OCI-LY7 (cell line): ENCODE data around the gene LPP. TPM values are rescaled to one million over a fixed set of nuclear protein-coding genes. Genes with fewer than 3 reads are reported as not detected.

Source experiments
- BruUV-seq: library from RNA; stranded (reverse); fragments of 400-500 nt; replicated peaks from 2 replicates; lab custom pipeline; 2021; lab: Mats Ljungman, UMichigan
- CTCF ChIA-PET: fragments of 300-600 bp; sonication (Branson Sonifier 250); formaldehyde crosslinking; loops from one replicate; lab custom pipeline; 2022; ENCODE audit warnings: antibody characterized with exemption; ENCODE audit not compliant: unreplicated experiment; lab: Charles Lee
- POLR2A ChIA-PET: fragments of 300-600 bp; sonication (Branson Sonifier 250); formaldehyde crosslinking; loops from one replicate; lab custom pipeline; 2022; ENCODE audit warnings: antibody characterized with exemption; lab: Charles Lee
- DNase-seq: peaks from one replicate; pipeline ENCODE4 v3.0.0-alpha.2; 2015; ENCODE audit warnings: low spot score
- H2AFZ ChIP-seq: fragments of 200-600 bp; sonication (generic), shearing (Covaris generic); 2 replicates; pipeline ENCODE4 v1.6.1; 2014; ENCODE audit warnings: mild to moderate bottlenecking, antibody characterized with exemption, low read length, moderate library complexity
- H3K27ac ChIP-seq: fragments of 200-600 bp; sonication (generic); 2 replicates; pipeline ENCODE4 v1.5.1; 2014; ENCODE audit warnings: mixed run types, low read depth, mild to moderate bottlenecking, moderate library complexity, low read length, inconsistent platforms; ENCODE audit not compliant: poor library complexity, severe bottlenecking
- H3K36me3 ChIP-seq: fragments of 200-600 bp; sonication (generic); 2 replicates; pipeline ENCODE4 v1.6.1; 2014; ENCODE audit warnings: mild to moderate bottlenecking, antibody characterized with exemption, low read length, moderate library complexity, mixed read lengths; ENCODE audit not compliant: insufficient read depth
- H3K4me1 ChIP-seq: fragments of 200-600 bp; sonication (generic); 2 replicates; pipeline ENCODE4 v1.5.1; 2014; ENCODE audit warnings: mild to moderate bottlenecking, low read length; ENCODE audit not compliant: insufficient read depth, poor library complexity, severe bottlenecking
- H3K4me2 ChIP-seq: fragments of 200-600 bp; sonication (generic); 2 replicates; pipeline ENCODE4 v1.6.1; 2014; ENCODE audit warnings: mild to moderate bottlenecking, low read length
- H3K4me3 ChIP-seq: fragments of 200-600 bp; sonication (generic); 2 replicates; pipeline ENCODE4 v1.5.1; 2014; ENCODE audit warnings: mild to moderate bottlenecking, low read depth, low read length; ENCODE audit not compliant: poor library complexity, severe bottlenecking
- H3K79me2 ChIP-seq: fragments of 200-600 bp; sonication (generic); 2 replicates; pipeline ENCODE4 v1.6.1; 2016; ENCODE audit warnings: low read depth, mild to moderate bottlenecking, low read length, moderate library complexity, mixed read lengths; ENCODE audit not compliant: insufficient read depth
- H3K9me2 ChIP-seq: fragments of 200-600 bp; sonication (generic); 2 replicates; pipeline ENCODE4 v1.6.1; 2016; ENCODE audit warnings: mild to moderate bottlenecking, low read length, mixed read lengths; ENCODE audit not compliant: insufficient read depth
- H3K9me3 ChIP-seq: fragments of 200-600 bp; sonication (generic); 2 replicates; pipeline ENCODE4 v1.6.1; 2014; ENCODE audit warnings: mild to moderate bottlenecking, mixed run types, low read length, mixed read lengths
- H4K20me1 ChIP-seq: fragments of 200-600 bp; sonication (generic); 2 replicates; pipeline ENCODE4 v1.6.1; 2014; ENCODE audit warnings: mild to moderate bottlenecking, antibody characterized with exemption, low read length, moderate library complexity, mixed read lengths; ENCODE audit not compliant: insufficient read depth
- EZH2phosphoT487 ChIP-seq: fragments of 200-600 bp; sonication (generic); IDR thresholded peaks from 2 replicates; pipeline ENCODE4 v1.6.1; 2018; ENCODE audit warnings: low read depth, borderline replicate concordance, mild to moderate bottlenecking, mixed run types, antibody characterized with exemption, low read length, moderate library complexity, mixed read lengths
- intact Hi-C: fragments of 100-400 bp; cut with micrococcal nuclease; formaldehyde crosslinking; loops from one replicate; pipeline ENCODE4 v1.10.0; 2022; ENCODE audit not compliant: unreplicated experiment
- total RNA-seq, 2 experiments: library from RNA; depleted of rRNA in 1 of 2; stranded (reverse); fragments of >200 nt in 1 of 2; shearing (Covaris generic) in 1 of 2; gene quantifications; 2 replicates each; pipeline ENCODE4 v1.2.3, GENCODE V29; 2014 to 2022
- TF ChIP-seq, protein P1 (sequence below): fragments of 200-600 bp; sonication (generic); conservative IDR thresholded peaks from 2 replicates; pipeline ENCODE4 v1.5.1; 2014; ENCODE audit warnings: mild to moderate bottlenecking, antibody characterized with exemption, low read length, moderate library complexity, mixed read lengths

Gene LPP
- total RNA-seq, 2 experiments from 2014 or later: 10.9 to 119 TPM

DNA sequence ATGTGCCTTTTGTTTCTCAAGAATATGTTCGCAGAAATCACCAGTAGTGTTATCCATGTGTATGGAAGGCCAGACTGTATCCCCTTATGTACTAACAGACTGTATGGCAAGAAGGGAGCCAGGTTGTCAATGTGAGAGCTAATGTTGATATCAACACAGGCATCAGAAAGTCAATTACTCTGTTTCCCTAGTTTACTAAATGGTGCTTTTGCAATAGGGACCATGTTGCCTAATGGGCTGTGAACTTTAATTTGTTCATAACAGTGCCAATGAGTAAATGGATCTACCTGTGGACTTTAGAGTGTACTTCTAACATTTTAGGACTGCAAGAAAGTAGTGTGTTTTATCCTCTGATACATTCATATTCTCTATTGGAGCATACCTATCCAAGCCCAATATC lies 586.1 kb downstream of the LPP start:
- ChIA-PET POLR2A (no interaction called here), CTCF (no interaction called here)
- Histone ChIP-seq H3K9me2 (no peaks in the 10 kb centered on the region), H2AFZ (no peak overlapping the region), H3K9me3 (no peaks in the 10 kb centered on the region), H3K27ac (no peak overlapping the region), H4K20me1 (no peaks in the 10 kb centered on the region), H3K4me1 (no peaks in the 10 kb centered on the region), H3K79me2 (no peaks in the 10 kb centered on the region), H3K36me3 (no peaks in the 10 kb centered on the region), H3K4me3 (no peak overlapping the region), H3K4me2 (no peak overlapping the region)
- intact Hi-C loops: no loop called here
- DNase-seq: no peak
- TF ChIP-seq EZH2phosphoT487: no peak
- BruUV-seq: no TSS peak

DNA sequence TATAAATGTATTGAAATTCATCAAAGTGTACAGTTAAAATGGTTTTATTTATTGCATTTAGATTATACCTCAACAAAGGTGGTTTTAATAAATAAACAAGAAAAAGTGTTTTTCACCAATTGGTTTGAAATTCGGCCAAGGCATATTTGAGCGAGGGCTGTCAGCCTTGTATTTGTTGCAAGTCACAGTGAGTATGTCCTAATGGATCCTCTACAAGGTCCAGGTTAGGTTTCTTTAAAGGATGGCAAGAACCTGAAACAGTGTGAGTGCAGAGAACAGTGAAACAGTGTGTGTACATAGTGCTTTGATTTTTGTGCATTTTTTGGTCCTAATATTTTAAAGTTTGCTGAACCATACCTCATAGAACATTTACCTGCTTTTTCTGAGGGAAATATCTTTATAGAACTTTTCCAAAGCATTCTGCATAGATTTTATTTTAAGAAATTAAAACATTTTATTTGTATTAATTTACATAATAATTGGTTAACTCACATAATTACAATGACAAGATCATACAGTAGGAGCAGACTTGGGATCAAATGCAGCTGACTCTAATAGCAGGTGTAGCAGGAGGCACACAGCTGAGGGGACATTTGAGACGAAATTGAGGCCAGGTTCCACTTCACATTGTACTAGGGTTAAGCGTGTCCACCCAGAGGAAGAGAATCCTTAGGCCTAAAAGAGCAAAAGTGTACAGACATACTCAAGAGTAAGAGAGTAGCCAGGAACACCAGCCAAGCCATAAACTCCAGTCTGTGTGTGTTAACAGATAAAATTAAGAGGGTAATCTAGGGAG lies 589.0 kb downstream of the LPP start:
- H3K9me2 ChIP-seq: no peaks in the 10 kb centered on the region
- DNase-seq: no peak
- ChIA-PET CTCF (no interaction called here), POLR2A (no interaction called here)
- H3K4me1 ChIP-seq: no peaks in the 10 kb centered on the region
- H3K36me3 ChIP-seq: no peaks in the 10 kb centered on the region
- no peak overlapping the region for H2AFZ ChIP-seq
- H3K4me2 ChIP-seq: no peak overlapping the region
- H4K20me1 ChIP-seq: no peaks in the 10 kb centered on the region
- no peaks in the 10 kb centered on the region for H3K9me3 ChIP-seq
- no peak for TF ChIP-seq EZH2phosphoT487
- TF ChIP-seq, protein P1, sequence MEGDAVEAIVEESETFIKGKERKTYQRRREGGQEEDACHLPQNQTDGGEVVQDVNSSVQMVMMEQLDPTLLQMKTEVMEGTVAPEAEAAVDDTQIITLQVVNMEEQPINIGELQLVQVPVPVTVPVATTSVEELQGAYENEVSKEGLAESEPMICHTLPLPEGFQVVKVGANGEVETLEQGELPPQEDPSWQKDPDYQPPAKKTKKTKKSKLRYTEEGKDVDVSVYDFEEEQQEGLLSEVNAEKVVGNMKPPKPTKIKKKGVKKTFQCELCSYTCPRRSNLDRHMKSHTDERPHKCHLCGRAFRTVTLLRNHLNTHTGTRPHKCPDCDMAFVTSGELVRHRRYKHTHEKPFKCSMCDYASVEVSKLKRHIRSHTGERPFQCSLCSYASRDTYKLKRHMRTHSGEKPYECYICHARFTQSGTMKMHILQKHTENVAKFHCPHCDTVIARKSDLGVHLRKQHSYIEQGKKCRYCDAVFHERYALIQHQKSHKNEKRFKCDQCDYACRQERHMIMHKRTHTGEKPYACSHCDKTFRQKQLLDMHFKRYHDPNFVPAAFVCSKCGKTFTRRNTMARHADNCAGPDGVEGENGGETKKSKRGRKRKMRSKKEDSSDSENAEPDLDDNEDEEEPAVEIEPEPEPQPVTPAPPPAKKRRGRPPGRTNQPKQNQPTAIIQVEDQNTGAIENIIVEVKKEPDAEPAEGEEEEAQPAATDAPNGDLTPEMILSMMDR: no peak
- no peak overlapping the region for H3K27ac ChIP-seq
- intact Hi-C loops: no loop called here
- no peaks in the 10 kb centered on the region for H3K79me2 ChIP-seq
- H3K4me3 ChIP-seq: no peak overlapping the region
- BruUV-seq: no TSS peak

DNA sequence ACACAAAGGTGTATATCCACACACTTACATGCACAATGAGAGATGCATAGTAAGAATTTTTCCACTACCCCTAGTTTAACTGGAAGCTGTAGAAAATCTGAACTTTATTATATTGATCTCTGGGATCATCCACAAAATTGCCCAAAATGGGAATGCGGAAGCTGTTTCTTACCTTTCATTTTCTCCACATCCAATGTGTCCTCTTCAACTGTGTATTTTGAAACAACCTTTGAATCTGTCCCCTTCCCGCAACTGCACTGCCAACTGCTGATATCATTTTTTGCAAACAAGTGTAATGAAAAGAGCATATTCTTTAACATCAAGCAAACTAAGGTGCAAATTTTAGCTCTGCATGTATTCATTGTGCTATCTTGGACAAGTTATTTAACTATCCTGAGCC lies 590.2 kb downstream of the LPP start:
- BruUV-seq: no TSS peak
- TF ChIP-seq, protein P1: no peak
- Histone ChIP-seq H3K9me2 (no peaks in the 10 kb centered on the region), H3K4me3 (no peak overlapping the region), H3K79me2 (no peaks in the 10 kb centered on the region), H2AFZ (no peak overlapping the region), H3K4me1 (no peaks in the 10 kb centered on the region), H3K9me3 (no peaks in the 10 kb centered on the region), H3K4me2 (no peak overlapping the region), H4K20me1 (no peaks in the 10 kb centered on the region), H3K36me3 (no peaks in the 10 kb centered on the region), H3K27ac (no peak overlapping the region)
- ChIA-PET POLR2A (interaction anchor here (0.6 to 1.6 kb wide), 2 partner anchors 12 to 387 kb away, joined by 3 read pairs; no protein-coding TSS in a partner anchor), CTCF (no interaction called here)
- intact Hi-C loops: no loop called here
- DNase-seq: no peak
